HPDE6-E6E7 (cell line): ENCODE data around the gene NUAK1.

ENCODE experiments used
- DNase-seq: peaks from one replicate; pipeline ENCODE4 v3.0.0; 2011; ENCODE audit warnings: missing footprints; ENCODE audit errors: extremely low spot score

Gene NUAK1

DNA sequence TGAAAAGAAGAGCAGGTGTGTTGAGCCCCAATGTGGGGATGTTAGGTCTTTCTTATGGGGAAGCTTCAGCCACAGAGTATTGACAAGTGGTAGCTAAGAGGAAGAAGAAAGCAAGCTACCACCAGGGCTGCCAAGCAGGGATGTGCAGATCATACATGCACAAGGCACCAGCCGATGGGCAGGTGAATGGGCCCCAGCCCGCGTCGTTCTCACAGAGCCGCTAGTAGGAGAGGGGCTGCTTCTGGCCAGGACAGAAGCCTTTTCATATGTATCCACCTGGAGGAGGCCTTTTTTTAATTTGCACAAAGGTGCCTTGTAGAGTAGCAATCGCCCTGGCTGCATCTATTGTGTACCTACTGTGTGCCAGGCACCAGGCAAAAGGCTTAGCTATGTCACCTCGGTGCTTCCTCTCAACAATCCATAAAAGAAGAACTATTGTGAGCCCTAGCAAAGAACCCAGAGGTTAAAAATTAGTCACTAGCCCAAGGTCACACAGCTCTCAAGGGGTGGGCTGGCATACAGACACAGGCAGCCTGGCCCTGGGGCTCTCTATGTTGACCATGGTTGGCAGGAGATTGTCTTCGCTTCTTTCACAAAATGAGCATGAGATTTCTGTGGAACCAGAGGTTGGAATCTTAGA, 8.2 kb downstream of the NUAK1 start:
- DNase-seq = no peak

GRCh38 chr12:106128585-106129328, 10.0 kb downstream of the NUAK1 start:
- no peak for DNase-seq

- no peak for DNase-seq
These were observed 11.2 kb downstream of the NUAK1 start for GRCh38 chr12:106127338-106128126.

DNA sequence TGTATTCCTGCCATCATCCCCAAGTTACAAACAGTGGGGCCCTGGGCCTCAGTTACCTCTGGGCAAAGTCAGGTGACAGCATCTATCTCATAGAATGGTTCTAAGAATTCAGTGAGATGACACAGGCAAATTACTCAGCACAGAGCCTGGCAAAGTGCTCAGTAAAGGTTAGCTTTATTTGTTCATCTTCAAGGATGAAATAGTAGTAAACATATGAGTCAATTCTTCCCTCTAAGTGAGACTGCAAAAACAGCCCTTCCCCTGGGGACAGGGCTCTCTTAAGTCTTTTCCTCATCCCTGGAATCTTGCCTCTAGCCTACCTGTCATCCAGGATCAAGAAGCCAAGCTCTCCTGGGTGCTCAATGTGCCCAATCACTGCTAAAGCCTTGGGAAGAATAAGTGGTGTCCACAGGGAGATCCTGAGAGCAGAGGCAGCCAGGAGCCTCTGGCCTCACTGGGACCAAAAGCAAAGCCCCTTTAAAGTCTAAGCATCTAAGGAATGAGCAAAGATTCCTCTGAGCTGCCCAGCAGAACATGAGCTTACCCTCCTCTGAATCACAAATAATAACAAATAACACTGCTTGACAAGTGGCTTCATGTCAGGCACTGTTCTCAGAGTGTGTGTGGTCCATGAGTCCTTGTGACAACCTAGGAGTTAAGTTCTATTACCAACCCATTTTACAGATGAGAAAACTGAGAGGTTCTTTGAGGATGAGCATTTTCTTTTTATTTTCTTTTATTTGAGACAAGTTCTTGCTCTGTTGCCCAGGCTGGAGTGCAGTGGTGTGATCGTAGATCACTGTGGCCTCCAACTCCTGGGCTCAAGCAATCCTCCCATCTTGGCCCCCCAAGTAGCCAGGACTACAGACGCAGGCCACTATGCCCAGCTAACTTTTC, 12.1 kb downstream of the NUAK1 start:
- DNase-seq = no peak

DNA sequence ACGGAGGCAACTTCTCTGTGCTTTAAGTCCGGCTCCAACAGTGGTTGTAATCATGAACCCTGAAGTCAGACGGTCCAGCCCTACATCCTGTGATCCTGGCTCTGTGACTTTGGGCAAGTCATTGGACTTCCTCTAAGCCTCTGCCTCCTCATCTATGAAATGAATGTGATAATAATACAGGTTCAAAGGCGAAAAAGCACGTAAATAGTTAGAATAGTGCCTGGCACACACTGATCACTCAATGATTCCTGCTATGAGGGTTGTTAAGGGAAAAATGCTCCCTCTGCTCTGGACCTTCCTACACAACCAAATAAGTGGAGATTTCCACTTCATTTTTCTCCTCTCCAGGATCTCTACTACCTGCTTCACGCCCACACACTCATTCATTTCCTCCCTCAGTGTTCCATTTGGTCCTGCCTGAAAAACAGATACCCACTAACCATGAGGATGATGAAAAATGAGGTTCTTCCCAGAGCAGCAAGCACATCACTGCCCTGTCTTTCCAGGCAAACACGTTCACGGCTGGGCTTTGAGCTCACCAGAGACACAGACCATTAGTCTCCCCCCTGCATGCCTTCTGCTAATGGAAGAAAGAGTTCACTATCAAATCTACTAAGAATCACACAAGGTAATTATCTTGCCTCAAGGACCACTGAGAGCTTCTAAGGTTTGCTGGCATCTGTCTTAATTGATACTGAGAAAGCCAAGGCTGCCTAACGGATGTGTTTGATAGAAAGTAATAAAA, 13.2 kb downstream of the NUAK1 start:
- DNase-seq = no peak

GRCh38 chr12:106123551-106124081, 15.1 kb downstream of the NUAK1 start:
- DNase-seq = no peak

GRCh38 chr12:106123110-106123509, 15.6 kb downstream of the NUAK1 start:
- DNase-seq = no peak

DNA sequence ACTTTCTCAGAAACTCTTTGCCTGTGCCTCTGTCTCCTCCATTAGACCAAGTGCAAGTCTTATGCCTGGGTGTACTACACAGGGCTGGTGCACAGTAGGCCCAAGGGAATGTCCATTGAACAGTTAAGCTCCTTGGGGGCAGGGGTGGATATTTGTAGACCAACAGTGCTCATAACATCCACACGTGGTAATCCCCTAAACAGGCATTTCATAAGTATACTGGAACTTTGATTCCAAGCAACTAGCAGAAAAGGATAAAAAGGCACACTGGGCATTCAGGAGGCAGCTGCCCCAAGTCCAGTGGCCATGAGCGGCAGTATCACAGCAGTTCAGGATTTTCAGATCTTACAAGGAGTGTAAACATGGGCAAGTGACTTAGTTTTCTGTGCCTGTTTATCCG, 16.8 kb downstream of the NUAK1 start:
- DNase-seq = no peak

DNA sequence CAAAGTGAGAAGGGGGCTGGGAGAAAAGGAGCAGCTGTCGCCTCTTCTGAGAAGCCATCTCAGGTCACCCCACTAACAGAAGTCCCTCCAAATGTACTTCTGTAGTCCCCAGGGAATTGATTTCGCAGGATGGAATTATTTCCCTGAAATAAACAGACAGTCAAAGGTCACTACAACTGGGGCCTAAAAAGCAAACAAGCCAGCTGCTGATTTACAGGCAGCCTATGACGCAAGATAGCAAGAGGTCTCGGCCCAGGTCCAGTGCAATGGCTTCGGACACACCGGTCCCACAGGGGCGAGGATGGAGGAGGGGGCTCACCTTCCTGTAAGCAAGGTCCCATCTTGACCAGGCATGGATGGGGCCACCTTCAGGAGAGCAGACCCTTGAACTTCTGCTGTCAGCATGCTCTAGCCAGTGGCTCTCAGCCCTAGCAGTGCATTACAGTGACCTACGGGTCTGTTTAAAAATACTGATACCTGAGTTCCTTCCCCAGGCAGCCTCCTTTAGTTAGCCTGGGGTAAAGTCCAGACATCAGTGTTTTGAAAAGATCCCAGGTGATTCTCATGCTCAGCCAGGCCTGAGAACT, 18.1 kb downstream of the NUAK1 start:
- no peak for DNase-seq

GRCh38 chr12:106119301-106119700, 19.5 kb downstream of the NUAK1 start:
- no peak for DNase-seq

DNA sequence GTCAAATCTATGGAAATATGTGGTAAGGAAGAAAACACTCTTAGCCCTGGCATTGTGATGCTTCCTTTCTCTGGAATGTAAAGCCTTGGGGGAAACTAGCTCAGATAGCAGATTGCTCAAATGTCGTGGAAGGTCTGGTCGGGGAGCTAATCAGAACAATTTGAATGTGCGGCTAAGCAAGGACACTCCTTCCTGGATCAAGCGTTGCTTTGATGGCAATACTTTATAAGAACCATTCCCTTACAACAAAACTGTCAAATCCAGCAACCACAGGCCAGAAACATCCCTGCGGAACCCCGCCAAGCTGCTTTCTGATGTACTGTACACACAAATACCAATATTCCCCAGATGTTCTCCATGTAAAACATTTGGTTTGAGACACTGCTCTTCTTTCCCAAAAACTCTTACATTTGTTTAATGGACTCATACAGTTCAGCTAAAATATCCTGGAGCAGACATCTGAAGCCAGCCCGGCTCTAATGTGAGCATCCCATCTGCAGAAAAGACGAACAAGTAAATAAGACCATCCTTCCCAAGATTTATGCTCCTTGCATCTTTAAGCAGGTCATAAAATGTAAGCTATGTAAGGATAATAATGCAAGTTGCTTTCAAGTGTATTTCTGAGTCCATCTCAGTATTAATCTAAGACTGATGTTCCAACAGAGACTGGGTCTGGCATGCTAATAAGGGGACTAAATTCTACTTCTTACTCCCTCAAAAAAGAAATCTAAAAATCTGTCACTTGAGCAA, 20.2 kb downstream of the NUAK1 start:
- DNase-seq = no peak

- DNase-seq = no peak
These were observed 23.3 kb downstream of the NUAK1 start for GRCh38 chr12:106115440-106115839.

DNA sequence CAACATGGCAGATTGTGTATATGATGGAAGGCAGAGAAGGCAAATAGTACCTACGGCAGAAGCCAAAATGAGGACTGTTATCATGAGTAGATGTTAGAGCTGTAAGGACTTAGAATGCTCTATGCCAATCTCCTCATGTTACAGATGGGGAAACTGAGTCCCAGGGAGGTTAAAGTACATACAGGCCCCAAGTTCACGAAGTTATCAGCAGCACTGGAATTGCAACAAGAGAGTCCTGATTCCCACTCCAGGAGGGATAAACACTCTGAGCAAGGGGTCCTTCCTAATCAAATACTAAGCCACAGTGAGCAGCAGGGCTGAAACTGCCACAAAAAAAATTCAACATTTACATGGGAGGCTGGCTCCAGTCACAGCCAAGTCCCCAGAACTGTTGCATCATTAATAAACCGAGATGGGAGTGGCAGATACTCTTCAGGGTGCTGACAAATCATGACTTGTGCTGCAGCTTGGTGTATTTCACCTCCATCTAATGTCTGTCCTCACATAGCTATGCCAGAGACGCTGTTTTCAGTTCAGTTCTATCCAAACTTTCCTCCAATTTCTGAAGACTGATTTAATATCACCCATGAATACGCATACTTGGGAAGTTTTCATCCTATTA, 24.2 kb downstream of the NUAK1 start:
- DNase-seq = no peak

- DNase-seq = no peak
These were observed 24.8 kb downstream of the NUAK1 start for GRCh38 chr12:106113824-106114446.

GRCh38 chr12:106113446-106113823, 25.3 kb downstream of the NUAK1 start:
- no peak for DNase-seq

- DNase-seq = no peak
These were observed 25.7 kb downstream of the NUAK1 start for GRCh38 chr12:106113042-106113441.

GRCh38 chr12:106112145-106112821, 26.5 kb downstream of the NUAK1 start:
- DNase-seq = peak; percentile 87

GRCh38 chr12:106110626-106111300, 28.0 kb downstream of the NUAK1 start:
- no peak for DNase-seq
